ENCODE results near the gene HLF. TPM values are rescaled to one million over a fixed set of nuclear protein-coding genes. Genes with fewer than 3 reads are reported as not detected.

HLF gene
- total and polyA plus RNA-seq, 2 of the 4 experiments (the other 2 are of a cell fraction): 0.18 TPM; not detected in 1

DNA sequence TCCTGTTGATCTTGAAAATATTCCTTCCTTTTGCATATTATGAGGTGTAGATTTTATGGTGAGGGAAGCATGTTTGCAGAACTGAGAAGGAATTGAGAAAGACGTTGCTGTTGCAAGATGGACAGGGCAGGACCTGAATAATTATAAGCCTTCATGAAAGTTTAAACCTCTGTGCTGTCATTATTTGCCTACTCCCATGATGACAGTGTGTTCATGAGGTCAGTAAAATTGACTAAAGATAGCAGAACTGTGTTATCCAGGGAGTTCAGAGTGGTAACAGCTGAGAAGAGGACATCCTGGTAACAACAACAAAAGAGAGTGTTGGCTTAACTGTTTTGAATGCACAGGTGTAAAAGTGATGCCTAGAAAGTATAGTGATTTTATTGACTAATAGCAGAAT lies 45.3 kb upstream of the HLF start:
- Histone ChIP-seq H2AK9ac (replicated peaks; ENCODE audit: low read depth, low read length, poor library complexity) (no peak overlapping the region), H2AK5ac (ENCODE audit: low read depth, low read length) (no peak overlapping the region), H4K91ac (ENCODE audit: insufficient read depth, low read depth, low read length) (no peak overlapping the region), H3K4ac (ENCODE audit: low read depth, low read length) (no peak overlapping the region), H3K18ac (ENCODE audit: low read depth, low read length) (no peak overlapping the region), H3K23ac (ENCODE audit: low read depth, low read length) (no peak overlapping the region), H3K27me3 (ENCODE audit: control insufficient read depth, insufficient read depth, low read length) (no peaks in the 10 kb centered on the region; the same call in 1 of the 2 replicates), H3K56ac (ENCODE audit: extremely low read depth, insufficient read depth, low read length) (no peak overlapping the region), H3K4me3 (ENCODE audit: insufficient read depth, low read depth, low read length) (no peak overlapping the region), H3K14ac (replicated peaks; ENCODE audit: low read depth, low read length) (no peak overlapping the region), H2BK5ac (ENCODE audit: low read depth, low read length, poor library complexity, severe bottlenecking) (no peak overlapping the region), H3K36me3 (ENCODE audit: control insufficient read depth, insufficient read depth, low read length) (no peaks in the 10 kb centered on the region), H2AFZ (replicated peaks; ENCODE audit: low read length, poor library complexity) (no peak overlapping the region), H4K20me1 (ENCODE audit: insufficient read depth, low read length) (no peaks in the 10 kb centered on the region), H4K8ac (ENCODE audit: low read depth in 2 of 2, low read length in 2 of 2) (no peak overlapping the region), H2BK15ac (ENCODE audit: low read depth, low read length) (no peak overlapping the region), H3K79me1 (ENCODE audit: low read depth in 1 of 2, low read length in 2 of 2) (no peaks in the 10 kb centered on the region), H2BK20ac (ENCODE audit: low read depth, low read length) (no peak overlapping the region), H2BK120ac (ENCODE audit: low read depth, low read length) (no peak overlapping the region), H3K27ac (ENCODE audit: insufficient read depth, low read length) (no peak overlapping the region), H3K9me3 (ENCODE audit: control insufficient read depth, insufficient read depth, low read length) (no peaks in the 10 kb centered on the region), H4K5ac (ENCODE audit: low read depth, low read length) (no peak overlapping the region), H3K4me2 (ENCODE audit: low read depth, low read length) (no peak overlapping the region), H3K4me1 (ENCODE audit: control insufficient read depth, insufficient read depth, low read length) (no peaks in the 10 kb centered on the region), H3K9me1 (ENCODE audit: insufficient read depth, low read length) (no peaks in the 10 kb centered on the region), H3K9ac (ENCODE audit: low read depth, low read length) (no peak overlapping the region)
- ATAC-seq (ENCODE audit: low read depth) (no peak), DNase-seq (no peak)
- no peak for TF ChIP-seq NFE2L2 (IDR thresholded peaks at IDR 0.05; ENCODE audit: low read depth, low read length)
- TF ChIP-seq POLR2A (IDR thresholded peaks at IDR 0.05; ENCODE audit: low read depth, low read length): no peak
- TF ChIP-seq, protein P1, sequence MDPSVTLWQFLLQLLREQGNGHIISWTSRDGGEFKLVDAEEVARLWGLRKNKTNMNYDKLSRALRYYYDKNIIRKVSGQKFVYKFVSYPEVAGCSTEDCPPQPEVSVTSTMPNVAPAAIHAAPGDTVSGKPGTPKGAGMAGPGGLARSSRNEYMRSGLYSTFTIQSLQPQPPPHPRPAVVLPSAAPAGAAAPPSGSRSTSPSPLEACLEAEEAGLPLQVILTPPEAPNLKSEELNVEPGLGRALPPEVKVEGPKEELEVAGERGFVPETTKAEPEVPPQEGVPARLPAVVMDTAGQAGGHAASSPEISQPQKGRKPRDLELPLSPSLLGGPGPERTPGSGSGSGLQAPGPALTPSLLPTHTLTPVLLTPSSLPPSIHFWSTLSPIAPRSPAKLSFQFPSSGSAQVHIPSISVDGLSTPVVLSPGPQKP (IDR thresholded peaks at IDR 0.05; ENCODE audit: borderline replicate concordance, low read depth, low read length): no peak
- TF ChIP-seq BHLHE40 (IDR thresholded peaks at IDR 0.05; ENCODE audit: low read depth, low read length): no peak
- TF ChIP-seq MXI1 (IDR thresholded peaks at IDR 0.05; ENCODE audit: borderline replicate concordance, low read depth, low read length): no peak
- no peak for TF ChIP-seq MAFK (IDR thresholded peaks at IDR 0.05; ENCODE audit: low read depth, low read length)
- TF ChIP-seq, protein P2, sequence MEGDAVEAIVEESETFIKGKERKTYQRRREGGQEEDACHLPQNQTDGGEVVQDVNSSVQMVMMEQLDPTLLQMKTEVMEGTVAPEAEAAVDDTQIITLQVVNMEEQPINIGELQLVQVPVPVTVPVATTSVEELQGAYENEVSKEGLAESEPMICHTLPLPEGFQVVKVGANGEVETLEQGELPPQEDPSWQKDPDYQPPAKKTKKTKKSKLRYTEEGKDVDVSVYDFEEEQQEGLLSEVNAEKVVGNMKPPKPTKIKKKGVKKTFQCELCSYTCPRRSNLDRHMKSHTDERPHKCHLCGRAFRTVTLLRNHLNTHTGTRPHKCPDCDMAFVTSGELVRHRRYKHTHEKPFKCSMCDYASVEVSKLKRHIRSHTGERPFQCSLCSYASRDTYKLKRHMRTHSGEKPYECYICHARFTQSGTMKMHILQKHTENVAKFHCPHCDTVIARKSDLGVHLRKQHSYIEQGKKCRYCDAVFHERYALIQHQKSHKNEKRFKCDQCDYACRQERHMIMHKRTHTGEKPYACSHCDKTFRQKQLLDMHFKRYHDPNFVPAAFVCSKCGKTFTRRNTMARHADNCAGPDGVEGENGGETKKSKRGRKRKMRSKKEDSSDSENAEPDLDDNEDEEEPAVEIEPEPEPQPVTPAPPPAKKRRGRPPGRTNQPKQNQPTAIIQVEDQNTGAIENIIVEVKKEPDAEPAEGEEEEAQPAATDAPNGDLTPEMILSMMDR (conservative IDR thresholded peaks at IDR 0.05; ENCODE audit: low read depth, low read length): no peak
- ChIA-PET CTCF (no interaction called here), POLR2A (ENCODE audit: unreplicated experiment) (no interaction called here)
- dilution Hi-C loops (cut with HindIII; ENCODE audit: low sequenced_read_pairs, unreplicated experiment): no loop called here
- BruUV-seq (replicated peaks): no TSS peak
- in situ Hi-C loops (cut with MboI; ENCODE audit: low sequenced_read_pairs): no loop called here
- intact Hi-C loops (cut with micrococcal nuclease): no loop called here
- 20% methylated on average over 1 of the region's 1 CpG; no CpG with 5 or more reads in 1 of the 2 experiments for WGBS, 2 experiments (ENCODE audit: extremely low coverage in 2 of 2, insufficient read length in 1 of 2)

Data from IMR-90 (cell line).